B cell (primary cell): ENCODE measurements around the gene NTSR2. TPM values are rescaled to one million over a fixed set of nuclear protein-coding genes. Genes with fewer than 3 reads are reported as not detected.

Experiments used
- ATAC-seq: fragments of 200-7000 bp; cut with Tn5 transposase; one replicate; pipeline ENCODE4 v1.10.0; 2021; ENCODE audit warnings: low read depth, mild to moderate bottlenecking, moderate number of reproducible peaks, moderate library complexity
- CTCF ChIA-PET: fragments of 350-600 bp; sonication (Branson Sonifier 250); formaldehyde crosslinking; loops from one replicate; lab custom pipeline; 2021; ENCODE audit warnings: antibody characterized with exemption, inconsistent platforms; lab: Charles Lee
- POLR2A ChIA-PET: fragments of 350-600 bp; sonication (Branson Sonifier 250); formaldehyde crosslinking; loops from one replicate; lab custom pipeline; 2021; ENCODE audit warnings: antibody characterized with exemption; lab: Charles Lee
- DNase-seq: peaks from one replicate; pipeline ENCODE4 v3.0.0; 2013
- H2AFZ ChIP-seq: 2 replicates; pipeline ENCODE4 v1.6.1; 2012; ENCODE audit warnings: mild to moderate bottlenecking, low read depth, low read length; ENCODE audit not compliant: insufficient read depth, poor library complexity, severe bottlenecking
- H3K27ac ChIP-seq, 2 donors: 1 replicate in 1 of 2; 2 replicates in 1 of 2; pipeline ENCODE4 v1.5.1; 2012 to 2013; ENCODE audit warnings: low read length in 2 of 2, mild to moderate bottlenecking in 2 of 2, moderate library complexity in 1 of 2
- H3K27me3 ChIP-seq, 4 experiments: fragments of 200-600 bp in 1 of 4; sonication (generic) in 1 of 4; replicated peaks in 1 of 4; 1 replicate in 2 of 4; 2 replicates in 2 of 4; pipeline versions ENCODE4 v1.6.1 to v1.7.0; 2013 to 2016; ENCODE audit warnings: low read length in 3 of 4, mild to moderate bottlenecking in 2 of 4, mixed read lengths in 1 of 4, moderate library complexity in 1 of 4; ENCODE audit not compliant: insufficient read depth in 4 of 4, control insufficient read depth in 3 of 4; ENCODE audit errors: control extremely low read depth in 1 of 4
- H3K36me3 ChIP-seq, 2 experiments: replicated peaks in 1 of 2; 1 replicate in 1 of 2; 2 replicates in 1 of 2; pipeline versions ENCODE4 v1.6.1 to v1.7.1; 2013; ENCODE audit warnings: low read length in 1 of 2; ENCODE audit not compliant: insufficient read depth in 2 of 2, control insufficient read depth in 1 of 2; ENCODE audit errors: control extremely low read depth in 1 of 2, extremely low read depth in 1 of 2
- H3K4me1 ChIP-seq, 2 donors: fragments of 200-600 bp in 1 of 2; sonication (generic) in 1 of 2; 1 replicate in 1 of 2; 2 replicates in 1 of 2; pipeline versions ENCODE4 v1.5.1 to v1.6.1; 2013 to 2017; ENCODE audit warnings: low read length in 2 of 2; ENCODE audit not compliant: control insufficient read depth in 2 of 2, insufficient read depth in 2 of 2
- H3K4me2 ChIP-seq: replicated peaks from 2 replicates; pipeline ENCODE3; 2012; ENCODE audit warnings: mild to moderate bottlenecking, low read depth, low read length; ENCODE audit not compliant: poor library complexity, severe bottlenecking
- H3K4me3 ChIP-seq, 5 experiments: fragments of 200-600 bp in 1 of 5; sonication (generic) in 1 of 5; 1 replicate in 3 of 5; 2 replicates in 2 of 5; pipeline versions ENCODE4 v1.5.1 to v1.7.0; 2011 to 2016; ENCODE audit warnings: low read length in 4 of 5, mild to moderate bottlenecking in 4 of 5, low read depth in 2 of 5, control low read depth in 1 of 5, moderate library complexity in 1 of 5; ENCODE audit not compliant: insufficient read depth in 1 of 5; ENCODE audit errors: control extremely low read depth in 1 of 5, extremely low read depth in 1 of 5
- H3K79me2 ChIP-seq: fragments of 200-600 bp; sonication (generic); one replicate; pipeline ENCODE4 v1.6.0; 2016; ENCODE audit warnings: low read length; ENCODE audit not compliant: control insufficient read depth, insufficient read depth
- H3K9ac ChIP-seq: fragments of 200-600 bp; sonication (generic); 2 replicates; pipeline ENCODE4 v1.6.1; 2017; ENCODE audit warnings: mild to moderate bottlenecking, low read length, moderate library complexity
- H3K9me3 ChIP-seq, 3 donors: one replicate each; pipeline versions ENCODE4 v1.6.1 to v1.7.1; 2013; ENCODE audit warnings: low read length in 2 of 3; ENCODE audit not compliant: control insufficient read depth in 2 of 3, insufficient read depth in 1 of 3; ENCODE audit errors: control extremely low read depth in 1 of 3
- H4K20me1 ChIP-seq: 2 replicates; pipeline ENCODE4 v1.6.0; 2012; ENCODE audit warnings: mild to moderate bottlenecking, low read length; ENCODE audit not compliant: insufficient read depth, control insufficient read depth, poor library complexity, severe bottlenecking
- H3K27ac Mint-ChIP-seq: one replicate; pipeline ENCODE4 v1.8.0; 2021; ENCODE audit warnings: mixed read lengths
- H3K27me3 Mint-ChIP-seq: one replicate; pipeline ENCODE4 v1.8.0; 2021; ENCODE audit warnings: mixed read lengths
- H3K4me1 Mint-ChIP-seq: one replicate; pipeline ENCODE4 v1.8.0; 2021; ENCODE audit warnings: mixed read lengths
- H3K4me3 Mint-ChIP-seq: one replicate; pipeline ENCODE4 v1.8.0; 2021; ENCODE audit warnings: mixed read lengths
- H3K9me3 Mint-ChIP-seq: one replicate; pipeline ENCODE4 v1.8.0; 2022; ENCODE audit warnings: mixed read lengths; ENCODE audit not compliant: insufficient read depth
- CTCF ChIP-seq: fragments of 200-600 bp; IDR thresholded peaks from one replicate; pipeline ENCODE4 v1.8.0; 2022; ENCODE audit warnings: antibody characterized with exemption, mild to moderate bottlenecking
- EZH2 ChIP-seq: IDR thresholded peaks from 2 replicates; pipeline ENCODE4 v1.6.1; 2012; ENCODE audit warnings: borderline replicate concordance, low read depth, mild to moderate bottlenecking, moderate library complexity, low read length; ENCODE audit not compliant: insufficient read depth, poor library complexity, severe bottlenecking
- WGBS: methylation state at CpG from one replicate; pipeline ENCODE4 v1.1.5; 2013; ENCODE audit warnings: missing lambda C conversion rate; ENCODE audit not compliant: insufficient coverage; 5-methylcytosine and 5-hydroxymethylcytosine counted together
- intact Hi-C: fragments of 100-400 bp; cut with micrococcal nuclease; formaldehyde crosslinking; loops from one replicate; pipeline ENCODE4 v1.10.0; 2022
- polyA plus RNA-seq: library from polyadenylated mRNA; depleted of rRNA; stranded (reverse); fragments of >200 nt; gene quantifications from 2 replicates; pipeline ENCODE4 v1.2.3, GENCODE V29; 2012
- total RNA-seq, 2 donors: library from RNA; stranded (reverse); fragments of 120-200 nt in 1 of 2; gene quantifications; 1 replicate in 1 of 2; 2 replicates in 1 of 2; pipeline versions ENCODE4 v1.2.3 to v1.2.4, GENCODE V29; 2013 to 2022

The NTSR2 gene
- total and polyA plus RNA-seq, 2 donors (not counting 1 experiment from before 2014, with no cell fraction given): not detected

DNA sequence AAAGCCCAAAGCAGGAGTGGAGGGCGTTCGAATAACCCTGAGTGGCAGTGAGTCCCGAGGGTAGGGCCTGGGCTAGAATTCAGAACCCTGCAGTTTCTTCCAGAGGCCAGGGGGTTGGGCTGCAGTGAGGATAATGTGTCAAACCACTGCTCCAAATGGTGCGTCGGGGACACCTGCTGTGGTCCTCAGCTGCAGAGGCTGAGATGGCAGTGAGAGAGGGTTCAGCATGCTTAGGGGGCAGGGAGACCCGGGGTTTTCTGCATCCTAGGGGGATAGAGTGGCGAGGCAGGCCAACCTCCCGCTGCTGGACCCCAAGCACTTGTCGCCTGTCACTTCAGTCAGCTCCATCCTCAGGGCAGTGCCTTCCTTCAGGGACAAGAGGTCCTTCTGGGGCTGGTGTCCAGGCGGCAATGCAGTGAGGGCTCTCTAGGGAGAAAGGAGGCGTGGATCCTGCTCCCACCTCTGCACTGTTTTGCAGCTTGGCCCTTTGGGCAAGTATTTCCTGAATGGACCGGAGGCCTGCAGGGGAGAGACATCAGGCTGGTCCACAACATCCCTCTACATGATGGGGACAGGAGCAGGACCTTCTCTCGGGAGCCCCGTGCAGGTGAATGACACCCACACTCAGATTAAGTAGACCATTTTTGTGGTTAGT, 8.4 kb upstream of the NTSR2 start:
- peaks cover 0 to 18% (median 0%) of the 10 kb centered on the region in 3 donors for H3K9me3 ChIP-seq
- H3K27ac ChIP-seq: no peak overlapping the region
- ATAC-seq: no peak
- H3K4me1 ChIP-seq: peaks cover 0 to 2% of the 10 kb centered on the region in 2 donors
- Mint-ChIP-seq H3K27me3 (peaks cover 38% of the 10 kb centered on the region), H3K9me3 (no peaks in the 10 kb centered on the region), H3K4me1 (no peaks in the 10 kb centered on the region), H3K4me3 (no peak overlapping the region), H3K27ac (no peak overlapping the region)
- H3K4me2 ChIP-seq: no peak overlapping the region
- DNase-seq: no peak
- no peak overlapping the region for H3K4me3 ChIP-seq
- WGBS: 82% methylated on average over 12 of the region's 14 CpGs
- TF ChIP-seq EZH2 (no peak), CTCF (no peak)
- no peak overlapping the region for H3K9ac ChIP-seq
- H3K27me3 ChIP-seq: peaks cover 0 to 35% (median 0%) of the 10 kb centered on the region in 4 experiments
- H2AFZ ChIP-seq: no peak overlapping the region
- CTCF ChIA-PET: no interaction called here
- H4K20me1 ChIP-seq: no peaks in the 10 kb centered on the region
- intact Hi-C loops: no loop called here
- POLR2A ChIA-PET: no interaction called here
- H3K79me2 ChIP-seq: no peaks in the 10 kb centered on the region
- no peaks in the 10 kb centered on the region for H3K36me3 ChIP-seq
